Posterior vena cava (tissue), 2 donors: ENCODE measurements around the gene HTT. TPM values are rescaled to one million over a fixed set of nuclear protein-coding genes. Genes with fewer than 3 reads are reported as not detected.
"Not testable (repeated sequence)": the region's sequence is repeated elsewhere in the genome, so short reads cannot be mapped to it uniquely, and the experiment has no call there.

Experiments
- DNase-seq: peaks from one replicate; pipeline ENCODE4 v3.0.0-alpha.2; 2020; ENCODE audit warnings: low spot score
- intact Hi-C, 2 donors: fragments of 100-400 bp; cut with DNase I; formaldehyde crosslinking; loops; one replicate each; pipeline versions ENCODE4 v1.14.1 to v1.14.2; 2022 to 2023
- total RNA-seq, 2 donors: library from RNA; stranded (reverse); fragmentation: NEBNext Ultra II Directional; extraction: Animal tissue kit (Norgen Biotek cat#: 25700); gene quantifications; one replicate each; pipeline ENCODE4 v1.2.1, GENCODE V29; 2021
- donor health status: DM: yes; HTN: yes; CAD: no.
- donor health status: DM: yes; HTN: yes; CAD: no.

HTT gene
- total RNA-seq, 2 donors from 2014 or later = 47.4 to 49.0 TPM

- intact Hi-C loops = no loop called here
- no peak for DNase-seq
Observed at GRCh38 chr4:3043282-3044020, 31.0 kb upstream of the HTT start.

DNA sequence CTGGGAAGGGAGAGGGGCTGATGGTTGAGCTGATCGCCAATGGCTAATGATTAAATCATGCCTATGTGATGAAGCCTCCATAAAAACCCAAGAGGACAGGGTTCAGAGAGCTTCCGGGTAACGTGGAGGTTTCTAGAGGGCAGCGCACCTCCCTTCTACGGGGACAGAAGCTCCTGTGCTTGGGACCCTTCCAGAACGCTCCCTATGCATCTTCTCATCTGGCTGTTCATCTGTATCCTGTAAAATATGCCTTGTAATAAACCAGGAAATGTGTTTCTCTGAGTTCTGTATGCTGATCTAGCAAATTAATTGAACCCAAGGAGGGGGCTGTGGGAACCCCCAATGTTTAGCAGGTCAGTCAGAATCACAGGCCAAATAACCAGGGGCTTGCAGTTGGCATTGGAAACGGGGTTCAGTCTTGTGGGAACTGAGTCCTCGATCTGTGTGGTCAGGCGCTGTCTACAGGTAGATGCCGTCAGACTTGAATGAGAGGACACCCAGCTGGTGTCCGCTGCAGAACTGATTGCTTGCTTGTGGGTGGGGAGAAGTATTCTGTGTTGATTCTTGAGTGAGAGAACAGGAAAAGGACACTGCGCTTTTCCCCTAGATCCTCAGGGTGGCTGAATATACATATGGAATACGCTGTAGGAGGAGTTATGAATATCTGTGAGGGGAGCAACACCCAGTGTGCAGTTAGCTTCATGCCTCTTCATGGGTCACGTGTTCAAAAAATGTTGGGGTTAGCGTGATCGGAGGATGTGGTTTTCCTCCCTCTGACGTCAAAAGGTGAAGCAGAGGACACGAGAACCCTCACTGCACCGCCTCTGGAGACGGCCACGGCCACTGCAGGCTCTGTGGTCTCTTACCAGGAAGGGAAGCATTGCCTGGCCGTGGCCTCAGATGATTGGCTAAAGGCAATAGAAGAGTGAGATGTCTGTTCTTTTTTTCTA, 29.3 kb upstream of the HTT start:
- peak; percentile 92 for DNase-seq
- intact Hi-C loops = no loop called here

DNA sequence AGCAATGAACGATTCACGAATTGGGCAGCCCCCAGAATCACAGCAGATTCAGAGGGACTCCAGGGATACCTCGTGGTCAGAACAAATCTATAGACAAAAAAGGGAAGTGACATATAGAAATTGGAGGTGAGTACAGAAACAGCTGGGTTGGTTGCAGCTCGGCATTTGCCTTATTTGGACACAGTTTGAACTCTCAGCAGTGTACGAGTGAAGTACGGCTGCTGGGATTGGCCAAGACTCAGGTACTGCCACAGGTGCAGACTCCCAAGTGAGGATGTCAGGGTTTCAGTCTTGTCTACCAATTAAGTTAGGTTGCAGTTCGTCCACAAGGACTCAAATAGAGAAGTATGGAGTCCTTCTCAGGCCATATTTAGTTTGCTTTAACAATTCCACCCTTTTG, 28.3 kb upstream of the HTT start:
- no peak for DNase-seq
- intact Hi-C loops = no loop called here

DNA sequence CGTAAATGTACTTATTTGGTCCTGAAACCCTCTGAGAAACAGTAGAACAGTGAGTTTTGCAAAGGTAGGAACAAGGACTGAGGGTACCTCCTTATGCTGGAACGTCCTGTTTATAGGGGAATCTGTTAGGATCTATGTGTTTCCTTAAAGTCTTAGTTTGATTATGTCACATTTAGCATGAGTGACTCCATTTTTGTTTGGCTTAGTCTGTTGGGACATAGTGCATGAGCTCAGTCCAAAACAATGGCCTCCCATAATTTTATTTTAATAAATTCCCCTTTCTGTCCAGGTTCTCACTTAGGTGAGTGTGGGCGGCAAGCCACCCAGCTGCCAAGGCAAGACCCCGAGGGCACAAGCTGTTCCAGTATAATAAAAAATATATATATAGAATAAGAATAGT, 27.9 kb upstream of the HTT start:
- DNase-seq = no peak
- intact Hi-C loops = no loop called here

DNA sequence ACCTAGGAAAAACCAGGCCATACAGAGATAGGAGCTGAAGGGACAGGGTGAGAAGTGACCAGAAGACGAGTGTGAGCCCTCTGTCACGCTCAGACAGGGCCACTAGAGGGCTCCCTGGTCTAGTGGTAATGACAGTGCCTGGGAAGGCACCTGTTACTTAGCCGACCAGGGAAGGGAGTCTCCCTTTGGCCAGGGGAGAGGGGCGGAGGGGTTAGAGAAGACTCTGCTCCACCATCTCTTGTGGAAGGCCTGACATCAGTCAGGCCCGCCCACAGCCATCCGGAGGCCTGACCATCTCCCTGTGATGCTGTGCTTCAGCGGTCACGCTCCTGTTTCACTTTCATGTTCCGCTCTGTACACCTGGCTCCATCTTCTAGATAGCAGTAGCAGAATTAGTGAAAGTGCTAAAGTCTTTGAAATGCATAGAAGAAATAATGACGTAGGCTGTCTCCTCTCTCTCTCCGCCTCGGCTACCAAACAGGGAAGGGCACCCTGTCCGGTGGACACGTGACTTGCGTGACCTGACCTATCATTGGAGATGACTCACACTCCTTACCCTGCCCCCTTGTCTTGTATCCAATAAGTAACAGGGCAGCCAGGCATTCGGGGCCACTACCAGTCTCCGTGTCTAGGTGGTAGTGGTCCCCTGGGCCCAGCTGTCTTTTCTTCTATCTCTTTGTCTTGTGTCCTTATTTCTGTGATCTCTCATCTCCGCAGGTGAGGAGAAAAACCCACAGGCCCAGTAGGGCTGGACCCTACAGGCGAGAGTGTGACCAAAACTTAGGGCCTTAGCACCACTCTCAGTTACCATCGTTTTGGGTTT, 26.8 kb upstream of the HTT start:
- DNase-seq = peak; percentile 74
- intact Hi-C loops = no loop called here

DNA sequence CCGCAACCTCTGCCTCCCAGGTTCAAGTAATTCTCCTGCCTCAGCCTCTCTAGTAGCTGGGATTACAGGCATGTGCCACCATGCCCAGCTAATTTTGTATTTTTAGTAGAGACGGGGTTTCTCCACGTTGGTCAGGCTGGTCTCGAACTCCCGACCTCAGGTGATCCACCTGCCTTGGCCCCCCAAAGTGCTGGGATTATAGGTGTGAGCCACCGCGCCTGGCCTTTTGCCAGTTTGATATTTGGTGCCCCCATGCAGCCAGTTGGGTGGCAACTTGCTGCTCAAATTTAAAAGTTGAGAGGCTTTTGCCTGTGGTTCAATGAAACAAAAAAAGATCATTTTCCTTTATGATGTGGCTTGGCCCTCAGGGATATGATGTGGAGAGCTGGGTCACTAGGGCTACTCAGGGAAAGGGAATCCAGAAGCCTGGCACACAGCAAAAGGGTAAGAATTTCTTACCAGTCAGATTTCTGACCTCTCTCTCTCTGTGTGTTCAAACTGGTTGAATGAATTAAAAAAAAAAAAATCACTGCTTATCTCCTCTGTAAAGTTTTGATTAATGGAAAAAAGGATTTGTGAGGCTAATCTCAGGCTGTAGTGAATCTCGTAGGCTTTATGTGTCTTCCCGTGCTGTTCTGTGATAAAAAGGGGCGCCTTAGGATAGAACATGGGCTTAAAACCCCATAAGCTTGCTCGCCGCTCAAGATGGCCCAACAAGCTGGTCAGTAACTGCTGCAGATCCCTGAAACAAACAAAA, 23.2 kb upstream of the HTT start:
- intact Hi-C loops, DNase-seq: not testable (repeated sequence)

DNA sequence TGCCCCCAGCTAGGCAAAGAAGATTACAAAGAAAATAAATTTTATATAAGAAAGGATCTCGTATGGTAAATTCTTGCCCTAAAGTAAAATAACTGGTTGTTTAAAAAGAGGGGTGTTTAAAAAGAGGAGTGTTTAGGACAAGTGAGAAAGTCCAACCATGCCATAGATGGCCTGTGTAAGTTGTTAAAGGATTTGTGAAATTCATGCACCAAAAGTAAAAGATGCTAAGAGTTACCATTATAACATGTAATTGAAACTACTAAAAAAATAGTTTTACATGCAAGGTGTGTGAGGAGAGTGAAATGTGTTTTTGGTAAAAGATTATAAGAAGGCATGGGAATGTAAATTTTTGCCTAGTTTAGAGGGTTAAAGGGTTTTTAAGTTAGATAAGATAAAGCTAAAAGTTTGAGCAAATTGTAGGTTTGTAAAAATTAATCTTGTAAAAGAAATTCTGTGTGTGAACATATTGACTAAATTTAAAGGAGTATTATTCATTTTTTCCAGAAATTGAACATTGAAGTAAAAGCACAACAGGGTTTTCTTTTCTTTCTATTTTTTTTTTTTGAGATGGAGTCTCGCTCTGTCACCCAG, 20.2 kb upstream of the HTT start:
- DNase-seq = no peak
- intact Hi-C loops = no loop called here

- DNase-seq = no peak
- intact Hi-C loops = loop anchor here in 1 of 2 donors (2.0 to 5.0 kb wide), 2 partner anchors 37 to 167 kb away; no protein-coding TSS in a partner anchor
Observed at GRCh38 chr4:3059943-3060342, 14.5 kb upstream of the HTT start.

- intact Hi-C loops = loop anchor here in 1 of 2 donors (2.0 kb wide), 1 partner anchor 36 kb away; no protein-coding TSS in a partner anchor
- no peak for DNase-seq
Observed at GRCh38 chr4:3060946-3061345, 13.5 kb upstream of the HTT start.

GRCh38 chr4:3062471-3062870, 12.0 kb upstream of the HTT start:
- no peak for DNase-seq
- intact Hi-C loops = no loop called here

- intact Hi-C loops = no loop called here
- no peak for DNase-seq
Observed at GRCh38 chr4:3065551-3065950, 8.9 kb upstream of the HTT start.

DNA sequence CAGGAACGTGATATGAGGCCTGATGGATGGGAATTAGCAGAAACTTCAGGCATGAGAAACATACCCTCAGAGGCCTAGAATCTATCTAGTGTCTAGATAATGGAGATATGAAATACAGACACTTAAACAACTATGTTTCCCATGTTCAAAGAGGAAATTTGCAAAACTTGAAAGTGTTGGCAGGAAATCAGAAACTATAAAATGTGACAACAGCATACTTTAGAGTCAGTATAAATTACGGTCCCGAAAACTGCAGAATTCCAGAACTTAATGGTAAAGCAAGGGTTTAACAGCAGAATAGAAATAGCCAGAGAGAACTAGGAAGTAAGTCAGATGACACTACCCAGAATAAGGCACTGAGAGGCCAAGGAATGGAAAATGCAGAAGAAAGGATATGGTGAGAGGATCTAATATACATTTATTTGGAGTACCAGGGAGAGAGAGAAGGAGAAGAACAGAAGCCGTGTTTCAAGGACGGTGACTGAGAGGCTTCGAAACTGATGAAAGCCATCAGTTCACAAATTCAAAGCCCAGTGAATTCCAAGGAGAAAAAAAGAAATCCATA, 7.6 kb upstream of the HTT start:
- intact Hi-C loops = loop anchor here in 1 of 2 donors (1.0 kb wide), 1 partner anchor 25 kb away; no protein-coding TSS in a partner anchor
- DNase-seq = no peak

DNA sequence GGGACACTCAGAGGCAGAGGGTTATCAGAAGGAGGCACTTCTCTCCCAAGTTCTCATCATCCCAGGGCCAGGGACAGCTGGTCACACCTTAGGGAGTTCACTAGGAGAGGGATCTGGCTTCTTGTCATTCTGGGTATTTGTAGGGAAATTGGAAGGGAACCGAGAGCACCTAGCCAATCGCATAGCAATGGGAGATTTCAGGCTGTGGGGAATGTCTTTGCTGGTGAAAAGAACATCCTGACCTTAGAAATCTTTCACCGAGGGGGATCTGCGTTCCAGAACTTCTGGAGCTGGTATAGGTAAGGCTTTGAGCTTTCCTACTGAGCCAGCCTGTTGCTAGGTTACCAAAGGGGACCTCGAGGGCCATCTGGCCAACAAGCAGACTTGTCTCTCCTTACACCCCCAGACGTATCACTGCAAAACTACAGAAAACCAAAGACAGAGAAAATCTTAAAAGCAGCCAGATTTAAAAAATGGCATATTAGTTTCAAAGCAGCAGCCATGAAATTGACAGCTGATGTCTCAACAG, 6.9 kb upstream of the HTT start:
- no peak for DNase-seq
- intact Hi-C loops = loop anchor here in 1 of 2 donors (1.0 kb wide), 1 partner anchor 25 kb away; no protein-coding TSS in a partner anchor

DNA sequence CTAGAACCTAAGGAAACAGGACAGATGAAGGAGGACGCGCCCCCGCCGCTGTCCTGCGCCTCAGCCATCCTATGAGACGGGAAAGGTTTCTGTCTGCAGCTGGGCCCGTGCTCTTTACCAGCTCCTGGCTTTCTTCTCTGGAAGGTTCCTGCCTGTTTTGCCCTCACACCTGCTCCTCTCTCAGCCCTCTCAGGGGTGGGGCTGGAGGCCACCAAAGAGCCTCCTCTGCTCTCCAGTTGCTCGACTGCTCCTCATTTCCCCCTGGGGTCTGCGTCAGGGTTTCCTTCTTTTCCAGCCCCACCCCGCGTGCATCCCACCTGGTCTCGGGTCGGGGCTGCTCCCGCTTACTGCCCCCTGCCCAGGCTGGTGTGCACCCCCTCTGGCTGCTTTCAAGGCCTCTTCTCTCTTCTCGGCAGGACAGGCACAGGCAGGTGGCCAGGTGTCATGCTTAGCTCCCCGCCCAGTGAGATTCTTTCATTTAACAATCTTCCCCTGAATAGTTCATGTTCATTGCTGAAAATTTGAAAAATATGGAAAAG, 4.8 kb upstream of the HTT start:
- intact Hi-C loops = no loop called here
- no peak for DNase-seq

DNA sequence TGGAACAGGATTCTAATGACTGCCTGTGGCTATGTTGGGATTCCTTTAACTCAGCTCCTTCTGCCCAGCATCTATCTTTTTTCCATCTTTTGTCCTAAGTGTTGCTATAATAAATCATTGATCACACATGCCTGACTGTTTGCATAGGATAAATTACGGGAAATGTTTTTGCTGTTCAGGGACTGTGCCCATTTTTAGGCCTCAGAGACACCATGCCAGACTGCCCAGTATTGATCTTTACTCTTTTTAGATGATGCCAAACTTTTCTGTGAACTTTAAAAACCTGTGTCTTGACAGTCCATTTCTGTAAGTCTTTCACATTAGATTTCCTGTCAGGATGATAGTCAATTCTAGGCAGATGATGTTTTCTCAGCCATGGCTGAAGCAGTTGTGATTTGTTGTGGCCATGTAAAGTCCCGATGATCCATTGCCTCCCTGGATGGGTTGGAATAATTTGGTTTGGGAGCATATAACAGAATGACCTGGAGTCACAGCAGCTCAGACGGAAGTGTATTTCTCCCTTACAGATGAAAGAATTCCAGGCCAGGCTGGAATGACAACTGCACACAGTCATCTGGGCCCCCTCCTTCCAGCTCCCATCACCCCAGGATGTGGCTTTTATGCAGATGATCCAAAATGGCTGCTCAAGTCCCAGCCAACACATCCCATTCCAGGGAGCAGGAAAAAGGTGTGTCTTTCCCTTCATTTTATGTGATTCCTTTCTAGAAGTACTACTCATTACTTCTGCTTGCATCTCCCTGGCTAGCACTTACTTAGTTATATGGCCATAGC, 3.6 kb upstream of the HTT start:
- intact Hi-C loops = no loop called here

DNA sequence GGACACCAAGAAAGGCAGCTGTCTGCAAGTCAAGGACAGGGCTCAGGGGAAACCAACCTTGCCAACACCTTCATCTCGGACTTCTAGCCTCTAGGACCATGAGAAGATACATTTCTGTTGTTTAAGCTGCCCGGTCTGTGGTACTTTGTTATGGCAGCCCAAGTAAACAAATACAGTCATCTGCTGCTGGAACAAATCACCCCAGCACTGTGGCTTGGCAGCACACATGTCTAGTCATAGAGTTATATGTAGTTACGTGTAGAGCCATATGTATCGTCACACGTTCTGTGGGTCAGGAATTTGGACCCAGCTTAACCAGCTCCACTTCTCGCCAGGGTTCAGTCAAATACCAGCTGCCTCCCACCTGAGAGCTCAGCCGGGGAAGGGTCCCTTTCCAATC, 2.7 kb upstream of the HTT start:
- intact Hi-C loops = no loop called here
- DNase-seq = no peak

More for the DNA sequence above, 3.6 kb upstream of the HTT start:
- no peak for DNase-seq
